ENCODE results near the gene OSBPL6.

DNA sequence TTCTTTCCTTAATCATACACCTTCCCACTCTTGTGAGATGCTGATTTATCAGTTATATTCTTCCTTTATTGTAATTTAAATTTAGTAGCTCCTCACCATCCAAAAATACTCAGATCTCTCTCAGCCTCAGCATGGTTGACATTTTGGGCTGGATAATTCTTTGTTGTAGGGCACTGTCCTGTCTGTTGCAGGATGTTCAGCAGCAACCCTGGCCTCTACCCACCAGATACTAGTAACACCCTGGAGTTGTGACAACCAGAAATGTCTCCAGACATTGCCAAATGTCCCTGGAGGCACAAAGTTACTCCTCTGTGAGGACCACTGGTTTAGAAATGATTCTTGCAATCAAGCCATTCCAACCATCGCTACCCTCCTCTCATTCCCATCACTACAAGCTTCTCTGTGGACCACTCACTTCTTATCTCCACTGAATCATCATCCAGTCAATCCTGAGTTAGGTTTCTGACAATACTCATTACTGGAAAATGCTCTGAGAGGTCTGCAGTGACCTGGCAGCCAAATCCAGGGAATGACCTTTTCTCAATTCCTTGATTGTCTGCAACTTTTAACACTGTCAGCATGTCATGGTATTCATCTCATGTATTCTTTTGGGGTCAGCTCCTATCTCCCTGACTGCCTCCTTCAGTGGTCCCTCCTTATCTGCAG, 43.3 kb downstream of the OSBPL6 start:
- TF ChIP-seq, protein P1, sequence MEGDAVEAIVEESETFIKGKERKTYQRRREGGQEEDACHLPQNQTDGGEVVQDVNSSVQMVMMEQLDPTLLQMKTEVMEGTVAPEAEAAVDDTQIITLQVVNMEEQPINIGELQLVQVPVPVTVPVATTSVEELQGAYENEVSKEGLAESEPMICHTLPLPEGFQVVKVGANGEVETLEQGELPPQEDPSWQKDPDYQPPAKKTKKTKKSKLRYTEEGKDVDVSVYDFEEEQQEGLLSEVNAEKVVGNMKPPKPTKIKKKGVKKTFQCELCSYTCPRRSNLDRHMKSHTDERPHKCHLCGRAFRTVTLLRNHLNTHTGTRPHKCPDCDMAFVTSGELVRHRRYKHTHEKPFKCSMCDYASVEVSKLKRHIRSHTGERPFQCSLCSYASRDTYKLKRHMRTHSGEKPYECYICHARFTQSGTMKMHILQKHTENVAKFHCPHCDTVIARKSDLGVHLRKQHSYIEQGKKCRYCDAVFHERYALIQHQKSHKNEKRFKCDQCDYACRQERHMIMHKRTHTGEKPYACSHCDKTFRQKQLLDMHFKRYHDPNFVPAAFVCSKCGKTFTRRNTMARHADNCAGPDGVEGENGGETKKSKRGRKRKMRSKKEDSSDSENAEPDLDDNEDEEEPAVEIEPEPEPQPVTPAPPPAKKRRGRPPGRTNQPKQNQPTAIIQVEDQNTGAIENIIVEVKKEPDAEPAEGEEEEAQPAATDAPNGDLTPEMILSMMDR (conservative IDR thresholded peaks at IDR 0.05 in 1 of 2, IDR thresholded peaks at IDR 0.05 in 1 of 2; ENCODE audit: extremely low read depth in 1 of 2, insufficient read depth in 1 of 2, low read depth in 1 of 2, low read length in 2 of 2) = no peak
- no peak for TF ChIP-seq EZH2 (IDR thresholded peaks at IDR 0.05; ENCODE audit: borderline replicate concordance, low read length)
